Neuronal stem cell (in vitro differentiated cells): Measurements from ENCODE around the gene SLC41A3.
A peak's percentile ranks its signal among the peaks of the same experiment; 100 is the strongest.

ENCODE experiments used
- DNase-seq: peaks from one replicate; pipeline ENCODE4 v3.0.0-alpha.2; 2013; ENCODE audit warnings: low spot score
- H2AFZ ChIP-seq: one replicate; pipeline ENCODE4 v1.6.1; 2013; ENCODE audit warnings: mild to moderate bottlenecking, low read length, inconsistent platforms
- H2AK5ac ChIP-seq: 2 replicates; pipeline ENCODE4 v1.6.1; 2013; ENCODE audit warnings: low read depth, mild to moderate bottlenecking, inconsistent platforms, low read length, moderate library complexity, mixed read lengths
- H2BK120ac ChIP-seq: 2 replicates; pipeline ENCODE4 v1.6.1; 2013; ENCODE audit warnings: low read depth, mild to moderate bottlenecking, inconsistent platforms, low read length, moderate library complexity, mixed read lengths
- H2BK12ac ChIP-seq: one replicate; pipeline ENCODE4 v1.6.1; 2013; ENCODE audit warnings: low read length, inconsistent platforms
- H2BK15ac ChIP-seq: 2 replicates; pipeline ENCODE4 v1.6.1; 2013; ENCODE audit warnings: mild to moderate bottlenecking, low read length, inconsistent platforms, mixed read lengths
- H2BK5ac ChIP-seq: one replicate; pipeline ENCODE4 v1.6.1; 2013; ENCODE audit warnings: inconsistent platforms, mild to moderate bottlenecking, low read length, moderate library complexity
- H3K14ac ChIP-seq: one replicate; pipeline ENCODE4 v1.6.1; 2013; ENCODE audit warnings: low read length, inconsistent platforms
- H3K18ac ChIP-seq: 2 replicates; pipeline ENCODE4 v1.6.1; 2013; ENCODE audit warnings: low read length, inconsistent platforms
- H3K23ac ChIP-seq: 2 replicates; pipeline ENCODE4 v1.6.1; 2013; ENCODE audit warnings: low read depth, mild to moderate bottlenecking, mixed read lengths, low read length, inconsistent platforms; ENCODE audit not compliant: poor library complexity
- H3K27ac ChIP-seq: replicated peaks from 3 replicates; pipeline ENCODE4 v1.5.1; 2013; ENCODE audit warnings: low read length, inconsistent platforms
- H3K27me3 ChIP-seq, 3 experiments: 2 replicates each; pipeline ENCODE4 v1.6.1; 2013; ENCODE audit warnings: low read length in 3 of 3, mild to moderate bottlenecking in 2 of 3, inconsistent platforms in 1 of 3, low read depth in 1 of 3, mixed read lengths in 1 of 3, moderate library complexity in 1 of 3; ENCODE audit not compliant: control insufficient read depth in 3 of 3, insufficient read depth in 3 of 3
- H3K36me3 ChIP-seq, 2 donors: replicated peaks in 1 of 2; 2 replicates each; pipeline ENCODE4 v1.6.1; 2013; ENCODE audit warnings: low read length in 2 of 2; ENCODE audit not compliant: control insufficient read depth in 2 of 2, insufficient read depth in 2 of 2
- H3K4ac ChIP-seq: 2 replicates; pipeline ENCODE4 v1.6.1; 2013; ENCODE audit warnings: inconsistent platforms, mild to moderate bottlenecking, low read length, moderate library complexity
- H3K4me1 ChIP-seq, 2 donors: 1 replicate in 1 of 2; 2 replicates in 1 of 2; pipeline ENCODE4 v1.6.1; 2013; ENCODE audit warnings: low read length in 2 of 2, low read depth in 1 of 2; ENCODE audit not compliant: control insufficient read depth in 2 of 2, insufficient read depth in 1 of 2
- H3K4me2 ChIP-seq: one replicate; pipeline ENCODE4 v1.6.1; 2013; ENCODE audit warnings: mild to moderate bottlenecking, low read length, inconsistent platforms; ENCODE audit not compliant: insufficient read depth, poor library complexity, severe bottlenecking
- H3K4me3 ChIP-seq, 2 donors: 2 replicates each; pipeline ENCODE4 v1.5.1; 2013; ENCODE audit warnings: low read length in 2 of 2, mild to moderate bottlenecking in 2 of 2, inconsistent platforms in 1 of 2, moderate library complexity in 1 of 2
- H3K79me1 ChIP-seq: one replicate; pipeline ENCODE4 v1.6.1; 2013; ENCODE audit warnings: low read depth, mild to moderate bottlenecking, inconsistent platforms, low read length, moderate library complexity
- H3K9ac ChIP-seq: one replicate; pipeline ENCODE4 v1.6.1; 2013; ENCODE audit warnings: mild to moderate bottlenecking, low read depth, low read length, inconsistent platforms; ENCODE audit not compliant: poor library complexity
- H3K9me3 ChIP-seq, 2 donors: replicated peaks in 1 of 2; 2 replicates each; pipeline versions ENCODE3 to v1.6.1; 2013; ENCODE audit warnings: low read length in 2 of 2, mild to moderate bottlenecking in 2 of 2, inconsistent platforms in 1 of 2, low read depth in 1 of 2, mixed read lengths in 1 of 2, moderate library complexity in 1 of 2; ENCODE audit not compliant: control insufficient read depth in 2 of 2, insufficient read depth in 1 of 2
- H4K8ac ChIP-seq: one replicate; pipeline ENCODE4 v1.6.1; 2013; ENCODE audit warnings: low read depth, mild to moderate bottlenecking, inconsistent platforms, low read length, moderate library complexity
- H4K91ac ChIP-seq: one replicate; pipeline ENCODE4 v1.6.1; 2013; ENCODE audit warnings: low read length, low read depth, mild to moderate bottlenecking, inconsistent platforms; ENCODE audit not compliant: poor library complexity
- WGBS, 2 donors: extraction: QIAGEN DNeasy Blood & Tissue Kit; methylation state at CpG; one replicate each; pipeline ENCODE4 v1.1.7; 2013; ENCODE audit warnings: missing lambda C conversion rate in 2 of 2, mixed read lengths in 1 of 2; ENCODE audit not compliant: insufficient read length in 2 of 2, insufficient replicate concordance in 1 of 2; ENCODE audit errors: extremely low coverage in 2 of 2; 5-methylcytosine and 5-hydroxymethylcytosine counted together

Gene SLC41A3

DNA sequence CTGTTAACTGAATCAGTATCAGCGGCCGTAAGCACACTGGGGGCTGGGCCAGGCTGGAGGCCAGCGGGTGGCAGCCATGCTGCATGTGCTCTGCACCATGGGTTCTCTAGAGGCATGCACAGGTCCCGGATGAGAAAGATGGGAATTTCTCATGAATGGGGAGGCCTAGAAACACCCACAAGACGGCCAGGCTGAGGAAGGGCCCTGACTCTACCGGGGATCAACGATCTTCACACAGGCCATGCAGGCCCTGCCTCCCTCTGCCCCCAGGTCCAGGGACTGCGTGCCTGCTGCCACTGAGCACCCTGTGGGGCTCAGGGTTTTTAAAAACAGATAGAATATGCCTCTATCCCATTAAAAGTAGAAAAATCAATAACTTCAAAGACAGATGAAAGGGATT is 32.7 kb downstream of the SLC41A3 start:
- Histone ChIP-seq H3K27me3 (no peaks in the 10 kb centered on the region), H3K4me3 (no peak overlapping the region), H3K4me1 (no peaks in the 10 kb centered on the region), H2AK5ac (no peak overlapping the region), H3K27ac (no peak overlapping the region), H4K8ac (no peak overlapping the region), H2BK5ac (no peak overlapping the region), H2BK12ac (no peak overlapping the region), H4K91ac (no peak overlapping the region), H3K4ac (no peak overlapping the region), H3K23ac (no peak overlapping the region), H2BK120ac (no peak overlapping the region), H3K4me2 (no peak overlapping the region), H2BK15ac (no peak overlapping the region), H3K18ac (no peak overlapping the region), H3K36me3 (peaks cover 0 to 7% of the 10 kb centered on the region in 2 donors), H3K79me1 (peaks cover 1% of the 10 kb centered on the region), H2AFZ (no peak overlapping the region), H3K14ac (peak overlapping the region; percentile 67), H3K9ac (no peak overlapping the region), H3K9me3 (no peaks in the 10 kb centered on the region)
- WGBS, 2 donors, result no CpG with 5 or more reads among the region's 8 CpGs
- no peak for DNase-seq

DNA sequence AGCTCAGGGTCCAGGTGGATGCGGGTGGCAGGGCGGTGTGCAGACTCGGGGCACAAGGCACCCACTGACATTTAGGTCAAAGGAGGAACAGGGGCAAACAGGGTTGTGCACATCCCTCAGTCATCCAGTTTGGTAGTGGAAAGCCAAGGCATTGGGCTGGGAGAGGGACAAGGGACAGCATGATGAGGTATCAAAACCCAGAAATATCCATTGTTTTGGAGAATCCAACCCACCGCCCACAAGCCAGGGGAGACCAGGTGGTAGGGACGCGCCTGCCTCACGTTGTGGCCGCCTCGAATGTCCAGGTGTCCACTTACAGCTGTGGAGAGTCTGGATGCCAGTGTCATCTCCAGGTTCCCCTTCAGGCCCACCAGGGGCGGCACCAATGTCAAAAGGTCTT is 33.3 kb downstream of the SLC41A3 start:
- H2BK15ac ChIP-seq, result no peak overlapping the region
- no peak overlapping the region for H3K27ac ChIP-seq
- H3K4me3 ChIP-seq, result no peak overlapping the region
- no peak overlapping the region for H3K4me2 ChIP-seq
- H3K27me3 ChIP-seq, result no peaks in the 10 kb centered on the region
- no peak overlapping the region for H4K8ac ChIP-seq
- no peaks in the 10 kb centered on the region for H3K9me3 ChIP-seq
- no peak overlapping the region for H2BK12ac ChIP-seq
- H3K79me1 ChIP-seq, result peaks cover 1% of the 10 kb centered on the region
- H2BK5ac ChIP-seq, result no peak overlapping the region
- no peak overlapping the region for H3K14ac ChIP-seq
- no CpG with 5 or more reads among the region's 10 CpGs for WGBS, 2 donors
- no peak overlapping the region for H3K18ac ChIP-seq
- no peak for DNase-seq
- no peak overlapping the region for H2AFZ ChIP-seq
- H2AK5ac ChIP-seq, result no peak overlapping the region
- H3K23ac ChIP-seq, result no peak overlapping the region
- H2BK120ac ChIP-seq, result no peak overlapping the region
- H3K36me3 ChIP-seq, result peaks cover 0 to 7% of the 10 kb centered on the region in 2 donors
- no peak overlapping the region for H3K9ac ChIP-seq
- H3K4me1 ChIP-seq, result no peaks in the 10 kb centered on the region
- H3K4ac ChIP-seq, result no peak overlapping the region
- H4K91ac ChIP-seq, result no peak overlapping the region

DNA sequence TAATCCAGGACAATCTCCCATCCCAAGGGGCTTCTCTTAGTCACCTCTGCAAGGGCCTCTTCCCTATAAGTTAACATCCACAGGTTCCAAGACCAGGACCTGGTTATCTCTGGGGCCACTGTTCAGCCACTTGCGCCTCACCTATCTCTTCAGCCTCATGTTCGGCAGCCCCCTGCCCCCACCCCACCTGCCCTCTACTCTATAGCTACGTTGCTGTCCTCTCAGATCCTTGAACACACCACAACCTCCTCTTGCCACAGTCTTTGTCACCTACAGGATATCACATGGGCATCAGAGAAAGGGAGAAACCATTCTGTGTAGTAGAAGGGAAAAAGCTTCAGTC is 33.9 kb downstream of the SLC41A3 start:
- H3K9ac ChIP-seq, result no peak overlapping the region
- no peak overlapping the region for H3K14ac ChIP-seq
- H3K9me3 ChIP-seq, result no peaks in the 10 kb centered on the region

DNA sequence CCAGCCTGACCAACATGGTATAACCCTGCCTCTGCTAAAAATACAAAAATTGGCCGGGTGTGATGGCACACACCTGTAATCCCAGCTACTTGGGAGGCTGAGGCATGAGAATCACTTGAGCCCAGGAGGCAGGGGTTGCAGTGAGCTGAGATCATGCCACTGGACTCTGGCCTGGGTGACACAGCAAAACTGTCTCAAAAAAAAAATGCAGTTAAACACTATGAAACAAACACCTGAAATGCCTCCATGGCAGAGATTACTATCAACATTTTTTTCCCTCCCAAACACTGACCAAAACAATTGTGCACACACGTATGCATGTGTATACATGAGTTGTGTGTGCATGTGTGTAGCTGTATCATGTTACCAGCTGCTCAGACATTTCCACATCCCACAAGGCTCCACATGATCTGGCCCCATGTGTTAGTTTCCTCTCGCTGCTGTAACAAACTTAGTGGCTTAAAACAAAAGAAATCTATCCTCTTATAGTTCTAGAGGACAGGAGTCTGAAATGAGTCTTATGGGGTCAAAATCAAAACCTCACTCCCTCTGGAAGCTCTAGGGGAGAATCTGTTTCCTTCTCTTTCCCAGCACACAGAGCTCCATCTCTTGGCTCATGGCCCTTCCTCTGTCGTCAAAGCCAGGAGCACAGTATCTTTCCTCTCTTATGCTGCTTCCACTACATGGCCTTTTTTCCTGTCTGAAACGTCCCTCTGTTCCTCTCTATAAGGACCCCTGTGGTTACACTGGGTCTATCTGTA is 34.5 kb downstream of the SLC41A3 start:
- Histone ChIP-seq H2BK5ac (no peak overlapping the region), H2BK12ac (no peak overlapping the region), H2BK120ac (no peak overlapping the region), H2AK5ac (no peak overlapping the region), H4K8ac (no peak overlapping the region), H2AFZ (no peak overlapping the region), H2BK15ac (no peak overlapping the region), H3K9ac (no peak overlapping the region), H3K36me3 (peaks cover 0 to 7% of the 10 kb centered on the region in 2 donors), H3K14ac (no peak overlapping the region), H3K18ac (no peak overlapping the region), H3K27ac (no peak overlapping the region), H4K91ac (no peak overlapping the region), H3K9me3 (no peaks in the 10 kb centered on the region), H3K4me2 (no peak overlapping the region), H3K4ac (no peak overlapping the region), H3K27me3 (no peaks in the 10 kb centered on the region), H3K4me3 (no peak overlapping the region), H3K4me1 (no peaks in the 10 kb centered on the region), H3K23ac (no peak overlapping the region), H3K79me1 (peaks cover 1% of the 10 kb centered on the region)
- no peak for DNase-seq
- no CpG with 5 or more reads among the region's 5 CpGs for WGBS, 2 donors

More for the DNA sequence above, 33.9 kb downstream of the SLC41A3 start:
- no peak overlapping the region for H3K23ac ChIP-seq
- H3K36me3 ChIP-seq, result peaks cover 0 to 7% of the 10 kb centered on the region in 2 donors
- H2BK12ac ChIP-seq, result no peak overlapping the region
- H2AFZ ChIP-seq, result no peak overlapping the region
- no peak overlapping the region for H4K91ac ChIP-seq
- no peak for DNase-seq
- H3K79me1 ChIP-seq, result peaks cover 1% of the 10 kb centered on the region
- no peak overlapping the region for H3K4me3 ChIP-seq
- no peak overlapping the region for H3K18ac ChIP-seq
- no peak overlapping the region for H2BK15ac ChIP-seq
- no peak overlapping the region for H2BK5ac ChIP-seq
- H3K27me3 ChIP-seq, result no peaks in the 10 kb centered on the region
- H3K27ac ChIP-seq, result no peak overlapping the region
- no peak overlapping the region for H3K4ac ChIP-seq
- no peak overlapping the region for H2BK120ac ChIP-seq
- no peaks in the 10 kb centered on the region for H3K4me1 ChIP-seq
- no peak overlapping the region for H3K4me2 ChIP-seq
- no CpG with 5 or more reads among the region's 3 CpGs for WGBS, 2 donors
- no peak overlapping the region for H4K8ac ChIP-seq
- no peak overlapping the region for H2AK5ac ChIP-seq
